PFSK-1 (cell line): ENCODE measurements around the gene OR10A6.

Experiments
- FOXP2 ChIP-seq: optimal IDR thresholded peaks from 2 replicates; pipeline ENCODE3; 2011; ENCODE audit warnings: borderline replicate concordance, control low read depth, inconsistent platforms; ENCODE audit not compliant: insufficient read depth; ENCODE audit errors: extremely low read length, extremely low read depth
- POLR2AphosphoS5 ChIP-seq: IDR thresholded peaks from 2 replicates; pipeline ENCODE4 v1.6.1; 2012; ENCODE audit warnings: low read depth, mild to moderate bottlenecking, control low read depth, low read length, moderate library complexity
- SIN3A ChIP-seq: IDR thresholded peaks from 2 replicates; pipeline ENCODE4 v1.6.1; 2012; ENCODE audit warnings: mild to moderate bottlenecking, low read length, moderate library complexity, borderline replicate concordance; ENCODE audit not compliant: insufficient read depth
- TAF1 ChIP-seq: IDR thresholded peaks from 2 replicates; pipeline ENCODE4 v1.6.1; 2012; ENCODE audit warnings: low read length, control low read depth, borderline replicate concordance; ENCODE audit not compliant: insufficient read depth
- TF ChIP-seq, protein P1 (sequence below), 2 experiments: IDR thresholded peaks; 2 replicates each; pipeline versions ENCODE4 v1.6.1 to v1.8.0; 2011 to 2012; ENCODE audit warnings: low read depth in 2 of 2, low read length in 2 of 2, control low read depth in 1 of 2, inconsistent platforms in 1 of 2, mild to moderate bottlenecking in 1 of 2, moderate library complexity in 1 of 2; ENCODE audit not compliant: insufficient read depth in 1 of 2

OR10A6 gene

GRCh38 chr11:7941608-7942007, 10.5 kb upstream of the OR10A6 start, which contains the start of gene OR10A3:
OR10A3 (minus strand) TSS chr11:7941708; CDS start chr11:7939520, 2,188 bp downstream.
- TF ChIP-seq, protein P1, sequence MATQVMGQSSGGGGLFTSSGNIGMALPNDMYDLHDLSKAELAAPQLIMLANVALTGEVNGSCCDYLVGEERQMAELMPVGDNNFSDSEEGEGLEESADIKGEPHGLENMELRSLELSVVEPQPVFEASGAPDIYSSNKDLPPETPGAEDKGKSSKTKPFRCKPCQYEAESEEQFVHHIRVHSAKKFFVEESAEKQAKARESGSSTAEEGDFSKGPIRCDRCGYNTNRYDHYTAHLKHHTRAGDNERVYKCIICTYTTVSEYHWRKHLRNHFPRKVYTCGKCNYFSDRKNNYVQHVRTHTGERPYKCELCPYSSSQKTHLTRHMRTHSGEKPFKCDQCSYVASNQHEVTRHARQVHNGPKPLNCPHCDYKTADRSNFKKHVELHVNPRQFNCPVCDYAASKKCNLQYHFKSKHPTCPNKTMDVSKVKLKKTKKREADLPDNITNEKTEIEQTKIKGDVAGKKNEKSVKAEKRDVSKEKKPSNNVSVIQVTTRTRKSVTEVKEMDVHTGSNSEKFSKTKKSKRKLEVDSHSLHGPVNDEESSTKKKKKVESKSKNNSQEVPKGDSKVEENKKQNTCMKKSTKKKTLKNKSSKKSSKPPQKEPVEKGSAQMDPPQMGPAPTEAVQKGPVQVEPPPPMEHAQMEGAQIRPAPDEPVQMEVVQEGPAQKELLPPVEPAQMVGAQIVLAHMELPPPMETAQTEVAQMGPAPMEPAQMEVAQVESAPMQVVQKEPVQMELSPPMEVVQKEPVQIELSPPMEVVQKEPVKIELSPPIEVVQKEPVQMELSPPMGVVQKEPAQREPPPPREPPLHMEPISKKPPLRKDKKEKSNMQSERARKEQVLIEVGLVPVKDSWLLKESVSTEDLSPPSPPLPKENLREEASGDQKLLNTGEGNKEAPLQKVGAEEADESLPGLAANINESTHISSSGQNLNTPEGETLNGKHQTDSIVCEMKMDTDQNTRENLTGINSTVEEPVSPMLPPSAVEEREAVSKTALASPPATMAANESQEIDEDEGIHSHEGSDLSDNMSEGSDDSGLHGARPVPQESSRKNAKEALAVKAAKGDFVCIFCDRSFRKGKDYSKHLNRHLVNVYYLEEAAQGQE (IDR thresholded peaks at IDR 0.05; ENCODE audit: insufficient read depth in 1 of 2, low read depth in 2 of 2, low read length in 2 of 2) = no peak
- TF ChIP-seq POLR2AphosphoS5 (no peak), TAF1 (no peak)

DNA sequence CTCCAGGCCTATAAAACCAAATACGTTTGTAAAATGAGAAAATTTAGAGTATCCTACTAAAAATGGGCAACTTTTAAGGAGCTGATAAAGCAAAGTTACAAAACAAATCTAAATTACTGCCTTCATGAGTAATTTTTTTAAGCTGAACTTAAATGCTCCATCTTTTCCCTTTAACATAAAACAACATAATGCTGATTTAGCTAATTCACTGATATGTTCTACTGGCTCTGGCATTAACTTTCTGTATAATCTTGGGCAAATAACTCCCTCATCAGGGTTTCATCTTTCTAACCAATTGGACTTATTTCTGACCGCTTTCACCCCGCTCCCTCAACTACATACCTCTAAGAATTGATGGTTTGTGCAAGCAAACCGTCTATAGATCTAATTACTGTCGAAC, 10.1 kb upstream of the OR10A6 start:
- TF ChIP-seq TAF1 = no peak
- TF ChIP-seq POLR2AphosphoS5 = no peak
- TF ChIP-seq FOXP2 = no peak
- TF ChIP-seq, protein P1 (IDR thresholded peaks at IDR 0.05; ENCODE audit: insufficient read depth in 1 of 2, low read depth in 2 of 2, low read length in 2 of 2) = no peak
- no peak for TF ChIP-seq SIN3A

- TF ChIP-seq TAF1 (no peak), FOXP2 (no peak), POLR2AphosphoS5 (no peak)
- TF ChIP-seq, protein P1 (IDR thresholded peaks at IDR 0.05; ENCODE audit: insufficient read depth in 1 of 2, low read depth in 2 of 2, low read length in 2 of 2) = no peak
Observed at GRCh38 chr11:7936615-7937014, 5.5 kb upstream of the OR10A6 start.

DNA sequence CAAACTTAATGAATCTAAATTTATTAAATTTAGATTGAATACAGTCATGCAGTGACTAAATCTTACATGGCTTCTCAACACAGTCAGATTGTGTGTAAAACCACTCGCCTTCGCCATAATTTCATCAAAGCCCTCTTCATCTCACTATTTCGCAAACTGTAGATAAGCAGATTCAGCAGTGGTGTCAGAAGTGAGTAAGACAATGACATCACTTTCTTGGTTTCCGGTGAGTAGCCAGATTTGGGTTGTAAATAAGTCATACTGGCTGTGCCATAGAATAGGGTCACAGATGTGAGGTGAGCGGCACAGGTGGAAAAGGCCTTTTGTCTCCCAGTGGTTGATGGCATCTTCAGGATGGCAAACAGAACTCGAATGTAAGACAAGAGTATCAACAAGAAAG, 3.4 kb downstream of the OR10A6 start:
- TF ChIP-seq TAF1 = no peak
- TF ChIP-seq SIN3A = no peak
- TF ChIP-seq POLR2AphosphoS5 = no peak
- TF ChIP-seq, protein P1 (IDR thresholded peaks at IDR 0.05; ENCODE audit: insufficient read depth in 1 of 2, low read depth in 2 of 2, low read length in 2 of 2) = no peak
- no peak for TF ChIP-seq FOXP2

- no peak for TF ChIP-seq TAF1
- TF ChIP-seq, protein P1 (IDR thresholded peaks at IDR 0.05; ENCODE audit: insufficient read depth in 1 of 2, low read depth in 2 of 2, low read length in 2 of 2) = no peak
- no peak for TF ChIP-seq SIN3A
- TF ChIP-seq POLR2AphosphoS5 = no peak
- TF ChIP-seq FOXP2 = no peak
Observed at GRCh38 chr11:7924536-7924935, 6.5 kb downstream of the OR10A6 start.
